Thoracic aorta (tissue), 2 donors: ENCODE data around the gene RXFP1. TPM values are rescaled to one million over a fixed set of nuclear protein-coding genes. Genes with fewer than 3 reads are reported as not detected.
A peak's percentile ranks its signal among the peaks of the same experiment; 100 is the strongest.

Source experiments
- ATAC-seq: fragments of 150-250 bp; one replicate; pipeline ENCODE4 v1.8.0; 2017; ENCODE audit warnings: low read depth; ENCODE audit not compliant: insufficient number of reproducible peaks, low FRiP score
- DNase-seq: peaks from one replicate; pipeline ENCODE4 v3.0.0-alpha.2; 2020; ENCODE audit warnings: low spot score
- H3K27ac ChIP-seq, 2 donors: fragments of 200-600 bp; sonication (generic); 1 replicate in 1 of 2; 2 replicates in 1 of 2; pipeline ENCODE4 v1.5.1; 2016; ENCODE audit warnings: mild to moderate bottlenecking in 2 of 2, moderate library complexity in 2 of 2
- H3K27me3 ChIP-seq: fragments of 200-600 bp; sonication (generic); replicated peaks from 2 replicates; pipeline ENCODE4 v1.6.0; 2016; ENCODE audit warnings: mild to moderate bottlenecking; ENCODE audit not compliant: insufficient read depth
- H3K36me3 ChIP-seq: fragments of 200-600 bp; sonication (generic); one replicate; pipeline ENCODE4 v1.5.1; 2016
- H3K4me1 ChIP-seq, 2 donors: fragments of 200-600 bp; sonication (generic); 1 replicate in 1 of 2; 2 replicates in 1 of 2; pipeline versions ENCODE4 v1.5.1 to v1.6.0; 2016; ENCODE audit warnings: low read depth in 2 of 2, mild to moderate bottlenecking in 1 of 2; ENCODE audit not compliant: control insufficient read depth in 1 of 2
- H3K4me3 ChIP-seq: fragments of 200-600 bp; sonication (generic); 2 replicates; pipeline ENCODE4 v1.5.1; 2016; ENCODE audit warnings: mild to moderate bottlenecking
- H3K9me3 ChIP-seq: fragments of 200-600 bp; sonication (generic); 2 replicates; pipeline ENCODE4 v1.5.1; 2016
- total RNA-seq, 2 donors: library from RNA; depleted of rRNA; stranded (reverse); fragments of >200 nt; gene quantifications; one replicate each; pipeline versions ENCODE4 v1.1.0 to v1.2.3, GENCODE V29; 2016
- TF ChIP-seq, protein P1 (sequence below): fragments of 200-600 bp; sonication (generic); IDR thresholded peaks from one replicate; pipeline ENCODE4 v1.5.1; 2019; ENCODE audit warnings: antibody characterized with exemption

Gene RXFP1
- total RNA-seq, 2 donors from 2014 or later, result 0.35 to 9.6 TPM

DNA sequence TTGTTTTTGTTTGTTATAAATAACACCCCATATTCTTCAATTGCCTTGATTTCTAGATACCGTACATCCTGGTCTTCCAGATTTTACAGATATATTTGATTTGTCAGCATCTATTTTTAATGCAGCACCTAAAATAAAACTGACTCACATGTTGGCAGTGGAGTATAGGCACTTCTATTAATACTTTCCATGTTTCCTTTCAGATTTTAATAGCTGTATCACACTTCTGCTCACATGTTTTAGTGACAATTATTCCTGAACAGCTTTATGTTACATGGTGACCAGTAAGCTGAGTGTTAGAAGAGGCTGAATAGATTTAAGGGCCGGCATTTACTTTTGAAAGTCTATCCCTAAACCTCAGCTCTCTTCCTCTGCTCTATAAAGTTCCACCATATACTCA is 103.9 kb downstream of the RXFP1 start:
- Histone ChIP-seq H3K9me3 (no peaks in the 10 kb centered on the region), H3K27ac (peak overlapping the region; percentile 39 to 63)
- peak; percentile 77 for ATAC-seq

DNA sequence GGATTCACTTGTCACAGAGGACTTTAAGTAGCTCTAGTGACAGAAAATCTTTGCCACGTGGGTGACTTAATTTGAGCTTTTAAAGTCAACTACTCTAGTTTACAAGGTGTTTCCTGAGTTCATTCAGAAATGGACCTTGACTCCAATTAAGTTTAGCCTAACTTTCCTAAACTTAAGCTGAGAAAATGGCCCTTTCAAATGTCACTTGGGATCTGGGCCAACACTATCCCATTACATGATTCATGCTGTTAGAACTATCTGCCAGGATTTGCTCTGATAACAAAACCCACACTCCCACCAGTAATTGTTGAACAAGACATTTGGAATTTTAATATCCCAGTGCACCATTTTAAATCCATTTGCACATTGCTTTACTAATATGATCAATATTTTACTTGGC is 109.2 kb downstream of the RXFP1 start:
- TF ChIP-seq, protein P1, sequence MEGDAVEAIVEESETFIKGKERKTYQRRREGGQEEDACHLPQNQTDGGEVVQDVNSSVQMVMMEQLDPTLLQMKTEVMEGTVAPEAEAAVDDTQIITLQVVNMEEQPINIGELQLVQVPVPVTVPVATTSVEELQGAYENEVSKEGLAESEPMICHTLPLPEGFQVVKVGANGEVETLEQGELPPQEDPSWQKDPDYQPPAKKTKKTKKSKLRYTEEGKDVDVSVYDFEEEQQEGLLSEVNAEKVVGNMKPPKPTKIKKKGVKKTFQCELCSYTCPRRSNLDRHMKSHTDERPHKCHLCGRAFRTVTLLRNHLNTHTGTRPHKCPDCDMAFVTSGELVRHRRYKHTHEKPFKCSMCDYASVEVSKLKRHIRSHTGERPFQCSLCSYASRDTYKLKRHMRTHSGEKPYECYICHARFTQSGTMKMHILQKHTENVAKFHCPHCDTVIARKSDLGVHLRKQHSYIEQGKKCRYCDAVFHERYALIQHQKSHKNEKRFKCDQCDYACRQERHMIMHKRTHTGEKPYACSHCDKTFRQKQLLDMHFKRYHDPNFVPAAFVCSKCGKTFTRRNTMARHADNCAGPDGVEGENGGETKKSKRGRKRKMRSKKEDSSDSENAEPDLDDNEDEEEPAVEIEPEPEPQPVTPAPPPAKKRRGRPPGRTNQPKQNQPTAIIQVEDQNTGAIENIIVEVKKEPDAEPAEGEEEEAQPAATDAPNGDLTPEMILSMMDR, result no peak
- Histone ChIP-seq H3K9me3 (no peaks in the 10 kb centered on the region), H3K4me1 (peaks cover 0 to 4% of the 10 kb centered on the region in 2 donors), H3K27me3 (no peaks in the 10 kb centered on the region), H3K36me3 (no peaks in the 10 kb centered on the region), H3K27ac (no peak overlapping the region), H3K4me3 (no peak overlapping the region)
- no peak for DNase-seq
- no peak for ATAC-seq

More for the DNA sequence above, 103.9 kb downstream of the RXFP1 start:
- H3K27me3 ChIP-seq, result no peaks in the 10 kb centered on the region
- peak overlapping the region; percentile 50 for H3K4me3 ChIP-seq
- peaks cover 0 to 7% of the 10 kb centered on the region in 2 donors for H3K4me1 ChIP-seq
- H3K36me3 ChIP-seq, result no peaks in the 10 kb centered on the region
- DNase-seq, result no peak
- TF ChIP-seq, protein P1, result no peak

DNA sequence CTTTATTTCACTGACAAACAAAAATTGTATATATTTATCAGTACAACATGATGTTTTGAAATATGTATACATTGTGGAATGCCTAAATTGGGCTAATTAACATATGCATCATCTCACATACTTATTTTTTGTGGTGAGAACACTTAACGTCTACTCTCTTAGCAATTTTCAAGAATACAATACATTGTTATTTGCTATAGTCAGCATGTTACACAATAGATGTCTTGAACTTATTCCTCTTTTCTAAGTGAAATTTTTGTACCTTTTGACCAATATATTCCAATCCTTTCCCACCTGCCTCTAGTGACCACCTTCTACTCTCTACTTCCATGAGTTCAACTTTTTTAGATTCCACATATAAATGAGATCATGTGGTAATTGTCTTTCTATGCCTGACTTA is 114.9 kb downstream of the RXFP1 start:
- Histone ChIP-seq H3K36me3 (no peaks in the 10 kb centered on the region), H3K9me3 (no peaks in the 10 kb centered on the region), H3K4me1 (no peaks in the 10 kb centered on the region), H3K4me3 (no peak overlapping the region), H3K27me3 (no peaks in the 10 kb centered on the region), H3K27ac (no peak overlapping the region)
- ATAC-seq, result no peak
- TF ChIP-seq, protein P1, result no peak
- DNase-seq, result no peak

DNA sequence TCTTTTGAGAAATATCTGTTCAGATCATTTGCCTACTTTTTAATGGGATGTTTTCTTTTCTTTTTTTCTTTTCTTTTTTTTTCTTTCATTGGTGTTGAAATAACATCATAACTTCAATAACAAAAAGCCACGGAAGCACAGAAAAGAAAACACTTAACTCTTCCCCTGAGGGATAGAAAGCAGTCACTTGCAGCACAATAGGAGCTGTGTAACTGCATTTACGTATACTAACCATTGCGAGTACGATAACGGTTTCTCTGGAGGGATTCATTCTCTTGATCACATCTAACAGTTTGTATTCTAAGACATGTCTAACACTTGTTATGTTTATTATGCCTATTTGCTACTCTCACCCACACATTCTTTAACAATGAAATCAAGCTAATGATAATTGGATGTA is 122.7 kb downstream of the RXFP1 start:
- TF ChIP-seq, protein P1, result no peak
- H3K4me3 ChIP-seq, result no peak overlapping the region
- H3K9me3 ChIP-seq, result no peaks in the 10 kb centered on the region
- H3K36me3 ChIP-seq, result no peaks in the 10 kb centered on the region
- H3K4me1 ChIP-seq, result no peaks in the 10 kb centered on the region
- no peak for ATAC-seq
- DNase-seq, result no peak
- H3K27me3 ChIP-seq, result no peaks in the 10 kb centered on the region
- no peak overlapping the region for H3K27ac ChIP-seq

DNA sequence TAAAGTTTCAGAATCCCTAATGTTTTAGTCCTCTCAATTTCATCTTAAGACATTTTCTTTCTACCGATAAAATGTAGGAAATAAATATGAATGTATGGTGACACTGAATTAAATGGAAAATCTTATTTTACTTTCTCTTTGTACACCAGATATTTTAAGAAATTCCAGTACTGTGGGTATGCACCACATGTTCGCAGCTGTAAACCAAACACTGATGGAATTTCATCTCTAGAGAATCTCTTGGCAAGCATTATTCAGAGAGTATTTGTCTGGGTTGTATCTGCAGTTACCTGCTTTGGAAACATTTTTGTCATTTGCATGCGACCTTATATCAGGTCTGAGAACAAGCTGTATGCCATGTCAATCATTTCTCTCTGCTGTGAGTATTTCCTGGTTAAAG is 123.1 kb downstream of the RXFP1 start:
- DNase-seq (no peak), ATAC-seq (no peak)
- Histone ChIP-seq H3K4me1 (no peaks in the 10 kb centered on the region), H3K36me3 (no peaks in the 10 kb centered on the region), H3K9me3 (no peaks in the 10 kb centered on the region), H3K27me3 (no peaks in the 10 kb centered on the region), H3K4me3 (no peak overlapping the region), H3K27ac (no peak overlapping the region)
- TF ChIP-seq, protein P1, result no peak
